ENCODE results near the gene SRP68. TPM values are rescaled to one million over a fixed set of nuclear protein-coding genes. Genes with fewer than 3 reads are reported as not detected.

SRP68 gene
- polyA plus RNA-seq, 1 of the 3 experiments (the other 2 are of a cell fraction) = 76.8 TPM

DNA sequence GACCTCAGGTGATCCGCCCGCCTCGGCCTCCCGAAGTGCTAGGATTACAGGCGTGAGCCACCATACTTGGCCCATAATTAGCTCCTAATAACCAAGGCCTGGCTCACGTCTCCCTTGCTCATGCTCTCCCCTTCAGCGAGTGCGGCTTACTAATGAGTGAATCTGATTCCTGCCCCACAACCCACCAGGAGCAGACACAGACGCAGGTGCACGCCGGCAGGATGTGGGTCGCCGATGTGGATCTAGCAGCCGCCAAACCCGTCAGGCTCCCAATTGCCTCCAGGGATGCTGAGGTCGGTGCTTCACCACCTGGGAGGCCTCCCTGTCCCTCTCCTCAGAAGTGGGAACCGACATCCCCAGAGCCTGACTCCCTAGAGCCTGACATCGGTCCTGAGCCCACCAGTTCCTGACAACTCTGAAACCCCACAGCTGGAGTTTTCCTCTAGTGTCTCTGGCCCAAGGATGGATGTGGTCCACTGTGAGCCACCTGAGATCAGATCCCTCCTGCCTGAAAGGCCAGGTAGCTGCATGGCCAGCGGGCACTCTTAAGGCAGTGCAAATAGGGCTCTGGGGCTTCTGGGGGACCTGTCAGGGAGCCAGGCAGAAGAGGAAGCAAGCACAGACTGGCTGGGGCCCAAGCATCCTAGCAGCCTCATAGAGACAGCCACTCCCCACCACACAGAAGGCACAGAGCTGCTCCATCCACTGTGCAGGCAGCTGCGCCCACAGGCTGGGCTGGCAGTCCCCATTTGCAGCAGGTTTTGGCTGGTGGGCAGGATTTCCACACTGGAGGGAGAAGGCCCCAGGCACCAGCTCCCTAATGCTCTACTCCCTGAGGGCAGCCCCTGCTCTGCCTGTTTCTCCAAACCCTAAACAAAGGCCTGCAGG is 20.5 kb upstream of the SRP68 start:
- Histone ChIP-seq H3K9me3 (no peaks in the 10 kb centered on the region), H2AFZ (ENCODE audit: low read depth) (no peak overlapping the region), H3K27me3 (ENCODE audit: insufficient read depth) (no peaks in the 10 kb centered on the region), H3K9me2 (no peaks in the 10 kb centered on the region), H3K27ac (ENCODE audit: low read depth in 2 of 2, low read length in 1 of 2) (no peak overlapping the region), H3K4me1 (ENCODE audit: control insufficient read depth in 1 of 2, insufficient read depth in 2 of 2, low read depth in 1 of 2, low read length in 1 of 2) (no peaks in the 10 kb centered on the region), H3K4me3 (ENCODE audit: low read depth in 2 of 2, low read length in 1 of 2) (no peak overlapping the region), H3K9ac (no peak overlapping the region), H3K4me2 (no peak overlapping the region), H3K36me3 (replicated peaks in 1 of 2; ENCODE audit: control insufficient read depth in 1 of 2, insufficient read depth in 2 of 2, low read length in 1 of 2) (peaks cover 53 to 76% of the 10 kb centered on the region in 2 experiments), H3K79me2 (ENCODE audit: insufficient read depth) (no peaks in the 10 kb centered on the region; the same call in 1 of the 2 replicates), H3F3A (replicated peaks; ENCODE audit: insufficient read depth) (no peaks in the 10 kb centered on the region), H4K20me1 (ENCODE audit: insufficient read depth) (no peaks in the 10 kb centered on the region)
- TF ChIP-seq MXI1 (IDR thresholded peaks at IDR 0.05; ENCODE audit: low read depth, low read length) = no peak
- no peak for TF ChIP-seq SIN3A (IDR thresholded peaks at IDR 0.05; ENCODE audit: borderline replicate concordance, low read depth, low read length)
- no peak for TF ChIP-seq EP300 (IDR thresholded peaks at IDR 0.05; ENCODE audit: borderline replicate concordance in 1 of 2, low read depth in 1 of 2, low read length in 1 of 2)
- no peak for TF ChIP-seq ELF1 (IDR thresholded peaks at IDR 0.05)
- TF ChIP-seq JUND (IDR thresholded peaks at IDR 0.05) = no peak
- TF ChIP-seq CHD2 (IDR thresholded peaks at IDR 0.05; ENCODE audit: low read length, partially characterized antibody) = no peak
- TF ChIP-seq, protein P1, sequence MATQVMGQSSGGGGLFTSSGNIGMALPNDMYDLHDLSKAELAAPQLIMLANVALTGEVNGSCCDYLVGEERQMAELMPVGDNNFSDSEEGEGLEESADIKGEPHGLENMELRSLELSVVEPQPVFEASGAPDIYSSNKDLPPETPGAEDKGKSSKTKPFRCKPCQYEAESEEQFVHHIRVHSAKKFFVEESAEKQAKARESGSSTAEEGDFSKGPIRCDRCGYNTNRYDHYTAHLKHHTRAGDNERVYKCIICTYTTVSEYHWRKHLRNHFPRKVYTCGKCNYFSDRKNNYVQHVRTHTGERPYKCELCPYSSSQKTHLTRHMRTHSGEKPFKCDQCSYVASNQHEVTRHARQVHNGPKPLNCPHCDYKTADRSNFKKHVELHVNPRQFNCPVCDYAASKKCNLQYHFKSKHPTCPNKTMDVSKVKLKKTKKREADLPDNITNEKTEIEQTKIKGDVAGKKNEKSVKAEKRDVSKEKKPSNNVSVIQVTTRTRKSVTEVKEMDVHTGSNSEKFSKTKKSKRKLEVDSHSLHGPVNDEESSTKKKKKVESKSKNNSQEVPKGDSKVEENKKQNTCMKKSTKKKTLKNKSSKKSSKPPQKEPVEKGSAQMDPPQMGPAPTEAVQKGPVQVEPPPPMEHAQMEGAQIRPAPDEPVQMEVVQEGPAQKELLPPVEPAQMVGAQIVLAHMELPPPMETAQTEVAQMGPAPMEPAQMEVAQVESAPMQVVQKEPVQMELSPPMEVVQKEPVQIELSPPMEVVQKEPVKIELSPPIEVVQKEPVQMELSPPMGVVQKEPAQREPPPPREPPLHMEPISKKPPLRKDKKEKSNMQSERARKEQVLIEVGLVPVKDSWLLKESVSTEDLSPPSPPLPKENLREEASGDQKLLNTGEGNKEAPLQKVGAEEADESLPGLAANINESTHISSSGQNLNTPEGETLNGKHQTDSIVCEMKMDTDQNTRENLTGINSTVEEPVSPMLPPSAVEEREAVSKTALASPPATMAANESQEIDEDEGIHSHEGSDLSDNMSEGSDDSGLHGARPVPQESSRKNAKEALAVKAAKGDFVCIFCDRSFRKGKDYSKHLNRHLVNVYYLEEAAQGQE (IDR thresholded peaks at IDR 0.05; ENCODE audit: low read depth, low read length) = no peak
- TF ChIP-seq POLR2AphosphoS5 (IDR thresholded peaks at IDR 0.05; ENCODE audit: low read depth, low read length) = no peak
- TF ChIP-seq FOXM1 (IDR thresholded peaks at IDR 0.05; ENCODE audit: low read depth) = no peak
- no peak for TF ChIP-seq MEF2A (IDR thresholded peaks at IDR 0.05; ENCODE audit: borderline replicate concordance, low read depth)
- TF ChIP-seq EZH2phosphoT487 (IDR thresholded peaks at IDR 0.05; ENCODE audit: borderline replicate concordance, low read depth) = no peak
- 95% methylated on average over 19 of the region's 20 CpGs for WGBS (ENCODE audit: low lambda C conversion rate)
- ChIA-PET CTCF (interaction anchor here (0.6 to 4.6 kb wide), 9 partner anchors 11 to 187 kb away, joined by 3 to 16 read pairs (median 4); partner anchors contain the start of gene CDK3), POLR2A (interaction anchor here (1.2 to 3.9 kb wide), 4 partner anchors 9 to 13 kb away, joined by 3 to 20 read pairs (median 6); partner anchors contain the start of genes EXOC7 and ZACN)
- peak; percentile 21 for DNase-seq
